Upper lobe of left lung (tissue), 4 donors: ENCODE results near the gene DISP3.

Experiments used
- CTCF ChIP-seq, 6 experiments: fragments of 450-650 bp in 4 of 6; fragments of 200-600 bp in 2 of 6; sonication (generic) in 2 of 6; IDR thresholded peaks; one replicate each; pipeline ENCODE4 v1.5.1; 2016 to 2019; ENCODE audit warnings: antibody characterized with exemption in 6 of 6
- POLR2A ChIP-seq, 4 donors: fragments of 450-650 bp; IDR thresholded peaks; one replicate each; pipeline ENCODE4 v1.5.1; 2016 to 2017; ENCODE audit warnings: antibody characterized with exemption in 4 of 4, mild to moderate bottlenecking in 2 of 4

DNA sequence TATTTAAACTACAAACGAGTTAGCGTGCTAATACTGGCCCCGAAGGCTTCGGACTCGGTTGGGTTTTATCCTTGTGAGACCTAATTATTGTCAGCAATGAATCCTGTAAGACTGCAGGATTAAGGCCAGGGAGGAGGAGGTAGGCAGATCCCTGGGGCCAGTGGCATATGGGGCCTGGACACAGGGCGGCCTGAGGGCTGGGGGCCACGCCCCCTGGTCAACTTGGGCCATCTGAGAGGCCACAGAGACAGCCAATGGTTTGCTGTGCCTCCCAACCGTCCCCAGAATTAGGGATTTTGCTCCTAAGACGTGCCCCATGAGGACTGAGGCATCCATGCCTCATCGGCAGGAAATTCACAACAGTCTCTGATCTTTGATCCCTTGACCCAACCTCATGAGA is 31.1 kb upstream of the DISP3 start:
- TF ChIP-seq POLR2A (IDR thresholded peaks at IDR 0.05), result no peak
- no peak for TF ChIP-seq CTCF (IDR thresholded peaks at IDR 0.05)
